ENCODE data around the gene PPIE.
"Not testable (repeated sequence)": the region's sequence is repeated elsewhere in the genome, so short reads cannot be mapped to it uniquely, and the experiment has no call there.

The PPIE gene

DNA sequence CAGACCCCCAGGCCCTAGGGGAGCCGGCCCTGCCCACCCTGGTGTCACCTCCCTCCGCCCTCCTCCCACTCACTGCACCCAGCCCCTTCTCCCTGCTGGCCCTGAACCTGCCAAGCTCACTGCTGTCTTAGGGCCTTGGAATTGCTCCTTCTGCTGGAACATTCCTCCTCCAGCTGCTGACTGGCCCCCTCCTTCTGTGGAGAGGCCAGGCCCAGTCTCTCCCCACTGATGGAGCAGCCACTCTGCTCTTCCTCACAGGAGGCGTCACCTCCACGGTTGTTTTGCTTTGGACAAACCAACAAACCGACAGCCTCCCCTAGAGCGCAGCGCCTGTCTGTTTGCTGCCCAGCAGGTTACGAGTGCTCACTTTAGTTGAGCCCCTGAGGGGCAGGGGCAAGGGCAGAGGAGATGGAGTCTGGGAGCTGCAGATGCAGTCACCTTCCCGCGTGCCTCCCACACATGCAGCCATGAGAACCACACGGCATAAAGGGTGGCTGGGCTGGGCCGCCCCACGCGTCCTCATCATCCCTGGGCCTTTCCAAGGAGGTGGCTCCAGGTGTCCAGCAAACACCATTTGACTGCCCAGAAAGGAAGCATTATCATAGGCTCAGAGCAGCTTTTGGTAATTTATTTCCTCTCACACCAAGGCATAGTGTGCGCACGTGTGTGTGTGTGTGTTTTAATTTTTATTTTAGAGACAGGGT, 23.0 kb downstream of the PPIE start:
- H3K9me2 ChIP-seq (replicated peaks; ENCODE audit: insufficient read depth, low read length), result no peaks in the 10 kb centered on the region
- no peaks in the 10 kb centered on the region for H3K79me2 ChIP-seq (ENCODE audit: insufficient read depth, low read length)
- TF ChIP-seq, protein P1, sequence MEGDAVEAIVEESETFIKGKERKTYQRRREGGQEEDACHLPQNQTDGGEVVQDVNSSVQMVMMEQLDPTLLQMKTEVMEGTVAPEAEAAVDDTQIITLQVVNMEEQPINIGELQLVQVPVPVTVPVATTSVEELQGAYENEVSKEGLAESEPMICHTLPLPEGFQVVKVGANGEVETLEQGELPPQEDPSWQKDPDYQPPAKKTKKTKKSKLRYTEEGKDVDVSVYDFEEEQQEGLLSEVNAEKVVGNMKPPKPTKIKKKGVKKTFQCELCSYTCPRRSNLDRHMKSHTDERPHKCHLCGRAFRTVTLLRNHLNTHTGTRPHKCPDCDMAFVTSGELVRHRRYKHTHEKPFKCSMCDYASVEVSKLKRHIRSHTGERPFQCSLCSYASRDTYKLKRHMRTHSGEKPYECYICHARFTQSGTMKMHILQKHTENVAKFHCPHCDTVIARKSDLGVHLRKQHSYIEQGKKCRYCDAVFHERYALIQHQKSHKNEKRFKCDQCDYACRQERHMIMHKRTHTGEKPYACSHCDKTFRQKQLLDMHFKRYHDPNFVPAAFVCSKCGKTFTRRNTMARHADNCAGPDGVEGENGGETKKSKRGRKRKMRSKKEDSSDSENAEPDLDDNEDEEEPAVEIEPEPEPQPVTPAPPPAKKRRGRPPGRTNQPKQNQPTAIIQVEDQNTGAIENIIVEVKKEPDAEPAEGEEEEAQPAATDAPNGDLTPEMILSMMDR (IDR thresholded peaks at IDR 0.05; ENCODE audit: insufficient read depth, low read length, poor library complexity, severe bottlenecking), result no peak
- TF ChIP-seq EZH2phosphoT487 (conservative IDR thresholded peaks at IDR 0.05; ENCODE audit: low read length), result no peak
- H3K4me3 ChIP-seq (ENCODE audit: insufficient read depth, low read length, poor library complexity, severe bottlenecking), result no peak overlapping the region
- no peak overlapping the region for H3K4me2 ChIP-seq (ENCODE audit: low read depth, low read length, poor library complexity, severe bottlenecking)
- H3K9me3 ChIP-seq (ENCODE audit: insufficient read depth, low read length), result no peaks in the 10 kb centered on the region
- no peaks in the 10 kb centered on the region for H3K36me3 ChIP-seq (ENCODE audit: low read length)
- no peak overlapping the region for H3K27ac ChIP-seq (ENCODE audit: low read depth, low read length)
- no peaks in the 10 kb centered on the region for H4K20me1 ChIP-seq (ENCODE audit: low read depth, low read length)
- no peak overlapping the region for H3K9ac ChIP-seq (ENCODE audit: low read length)
- no peak overlapping the region for H2AFZ ChIP-seq (ENCODE audit: low read depth, low read length, severe bottlenecking)
- no peaks in the 10 kb centered on the region for H3K27me3 ChIP-seq (ENCODE audit: low read length)
- H3F3A ChIP-seq (ENCODE audit: insufficient read depth), result no peaks in the 10 kb centered on the region

DNA sequence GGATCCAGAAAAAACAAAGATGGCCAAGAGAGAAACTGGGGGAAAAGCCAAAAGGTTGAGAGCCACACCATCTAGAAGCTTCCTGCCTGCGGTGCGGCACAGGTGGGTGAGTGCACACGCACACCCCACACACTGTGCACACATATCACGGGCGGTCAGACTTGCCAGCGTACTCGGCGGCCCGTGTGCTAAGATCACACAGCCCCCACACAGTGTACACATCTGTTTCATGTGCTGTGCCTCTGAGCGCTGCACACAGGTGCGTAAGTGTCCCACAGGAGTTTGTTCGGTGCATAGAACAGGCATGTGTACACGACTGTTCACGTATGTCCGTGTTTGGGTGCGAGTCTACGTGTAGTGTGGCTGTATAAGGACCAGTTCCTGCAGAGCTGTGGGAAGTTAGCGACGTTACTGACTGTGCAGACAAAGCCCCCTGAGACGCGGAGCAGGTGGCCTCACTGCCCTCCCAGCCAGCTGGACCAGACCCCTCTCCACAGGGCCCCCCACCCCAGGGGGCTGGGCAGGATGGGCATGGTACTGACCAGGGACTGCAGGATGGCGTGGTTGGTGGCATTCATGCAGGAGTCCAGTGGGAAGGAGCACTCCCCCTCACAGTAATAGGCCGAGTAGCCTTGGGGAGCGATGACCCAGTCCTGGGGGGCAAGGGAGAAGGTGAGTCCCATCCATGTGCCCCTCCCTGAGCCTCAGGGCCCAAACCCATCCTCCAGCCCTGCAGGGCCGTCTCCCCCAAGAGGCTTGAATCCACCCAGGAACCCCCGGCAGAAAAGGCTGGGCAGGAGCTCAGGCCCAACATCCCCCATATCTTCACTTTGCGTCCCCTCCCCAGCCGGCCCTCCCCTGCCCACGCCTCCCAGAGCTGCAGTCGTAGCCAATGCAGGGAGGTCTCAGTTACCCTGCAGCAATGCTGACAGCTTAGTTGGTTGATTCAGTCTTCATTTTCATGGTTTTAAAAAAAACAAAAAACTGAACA, 24.2 kb downstream of the PPIE start:
- Histone ChIP-seq H3K4me3 (ENCODE audit: insufficient read depth, low read length, poor library complexity, severe bottlenecking) (no peak overlapping the region), H2AFZ (ENCODE audit: low read depth, low read length, severe bottlenecking) (no peak overlapping the region), H3K36me3 (ENCODE audit: low read length) (no peaks in the 10 kb centered on the region), H3K9me2 (replicated peaks; ENCODE audit: insufficient read depth, low read length) (no peaks in the 10 kb centered on the region), H3F3A (ENCODE audit: insufficient read depth) (no peaks in the 10 kb centered on the region), H3K27ac (ENCODE audit: low read depth, low read length) (no peak overlapping the region), H4K20me1 (ENCODE audit: low read depth, low read length) (no peaks in the 10 kb centered on the region), H3K4me2 (ENCODE audit: low read depth, low read length, poor library complexity, severe bottlenecking) (no peak overlapping the region), H3K9ac (ENCODE audit: low read length) (no peak overlapping the region), H3K9me3 (ENCODE audit: insufficient read depth, low read length) (no peaks in the 10 kb centered on the region), H3K79me2 (ENCODE audit: insufficient read depth, low read length) (no peaks in the 10 kb centered on the region), H3K27me3 (ENCODE audit: low read length) (no peaks in the 10 kb centered on the region)
- no peak for TF ChIP-seq EZH2phosphoT487 (conservative IDR thresholded peaks at IDR 0.05; ENCODE audit: low read length)
- TF ChIP-seq, protein P1 (IDR thresholded peaks at IDR 0.05; ENCODE audit: insufficient read depth, low read length, poor library complexity, severe bottlenecking), result no peak

DNA sequence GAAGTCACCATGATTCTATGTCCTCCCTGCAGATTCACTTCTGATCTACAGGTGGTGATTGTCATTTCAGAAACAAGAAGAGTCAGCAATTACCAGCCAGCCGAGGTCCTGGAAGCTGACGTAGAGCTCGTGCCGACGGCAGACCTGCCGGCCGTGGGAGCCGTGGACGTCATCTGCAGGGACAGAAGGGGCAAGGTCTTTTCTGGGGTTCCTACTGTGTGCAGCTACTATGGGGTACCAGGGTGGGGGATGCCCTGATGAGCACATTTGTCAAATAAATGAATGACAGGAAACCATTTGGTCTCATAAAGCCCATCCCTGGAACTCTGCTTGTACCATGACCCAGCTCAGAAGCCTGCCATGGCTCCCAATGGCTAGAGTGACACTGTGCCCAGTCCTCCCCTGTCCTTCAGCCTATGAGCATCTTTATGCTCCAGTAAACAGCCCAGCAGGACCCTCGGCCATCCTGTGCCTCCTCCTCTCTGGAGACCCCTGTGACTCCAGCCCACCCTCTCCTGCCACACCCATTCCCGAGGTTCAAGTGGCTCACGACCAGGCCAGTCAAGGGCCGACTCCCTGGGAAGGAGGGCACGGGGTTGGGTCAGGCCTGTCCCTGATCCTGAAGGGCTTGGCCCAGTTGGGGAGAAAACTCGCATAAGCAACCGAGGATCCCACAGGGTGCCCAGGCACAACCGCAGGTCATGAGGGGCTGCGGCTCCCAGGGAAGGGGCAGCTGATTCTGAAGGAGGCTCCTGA, 25.1 kb downstream of the PPIE start:
- H3K9me3 ChIP-seq (ENCODE audit: insufficient read depth, low read length); H3K4me3 ChIP-seq (ENCODE audit: insufficient read depth, low read length, poor library complexity, severe bottlenecking); H3K27me3 ChIP-seq (ENCODE audit: low read length); H3K4me2 ChIP-seq (ENCODE audit: low read depth, low read length, poor library complexity, severe bottlenecking); H2AFZ ChIP-seq (ENCODE audit: low read depth, low read length, severe bottlenecking); H3K36me3 ChIP-seq (ENCODE audit: low read length); H3K79me2 ChIP-seq (ENCODE audit: insufficient read depth, low read length); H3K9ac ChIP-seq (ENCODE audit: low read length); H3F3A ChIP-seq (ENCODE audit: insufficient read depth); H3K9me2 ChIP-seq (replicated peaks; ENCODE audit: insufficient read depth, low read length); H3K27ac ChIP-seq (ENCODE audit: low read depth, low read length); H4K20me1 ChIP-seq (ENCODE audit: low read depth, low read length): not testable (repeated sequence)

DNA sequence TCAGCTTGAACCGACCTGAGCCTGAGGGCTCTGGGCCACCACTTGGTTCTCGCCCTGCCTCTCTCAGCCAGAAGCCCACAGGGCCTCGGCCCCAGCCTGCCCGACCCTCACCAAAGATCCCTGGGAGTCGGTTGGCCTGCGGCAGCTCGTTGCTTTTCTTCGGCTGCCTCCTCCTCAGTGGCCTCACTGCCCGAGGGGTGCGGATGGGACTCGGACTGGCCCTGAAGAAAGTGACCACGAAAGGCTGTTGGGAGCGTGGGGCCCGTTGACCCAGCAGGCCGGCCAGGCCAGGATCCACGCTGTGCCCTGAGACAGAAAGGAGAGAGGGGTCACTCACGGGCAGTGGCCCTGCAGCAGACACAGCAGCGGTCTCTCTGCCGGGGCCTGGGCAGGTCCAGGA, 25.8 kb downstream of the PPIE start:
- not testable (repeated sequence) for H3K9ac ChIP-seq (ENCODE audit: low read length); H3K79me2 ChIP-seq (ENCODE audit: insufficient read depth, low read length); H3K9me2 ChIP-seq (replicated peaks; ENCODE audit: insufficient read depth, low read length); H3F3A ChIP-seq (ENCODE audit: insufficient read depth); H3K4me3 ChIP-seq (ENCODE audit: insufficient read depth, low read length, poor library complexity, severe bottlenecking); H4K20me1 ChIP-seq (ENCODE audit: low read depth, low read length); H3K9me3 ChIP-seq (ENCODE audit: insufficient read depth, low read length); H3K27me3 ChIP-seq (ENCODE audit: low read length); H3K4me2 ChIP-seq (ENCODE audit: low read depth, low read length, poor library complexity, severe bottlenecking); H2AFZ ChIP-seq (ENCODE audit: low read depth, low read length, severe bottlenecking); H3K36me3 ChIP-seq (ENCODE audit: low read length); H3K27ac ChIP-seq (ENCODE audit: low read depth, low read length)

DNA sequence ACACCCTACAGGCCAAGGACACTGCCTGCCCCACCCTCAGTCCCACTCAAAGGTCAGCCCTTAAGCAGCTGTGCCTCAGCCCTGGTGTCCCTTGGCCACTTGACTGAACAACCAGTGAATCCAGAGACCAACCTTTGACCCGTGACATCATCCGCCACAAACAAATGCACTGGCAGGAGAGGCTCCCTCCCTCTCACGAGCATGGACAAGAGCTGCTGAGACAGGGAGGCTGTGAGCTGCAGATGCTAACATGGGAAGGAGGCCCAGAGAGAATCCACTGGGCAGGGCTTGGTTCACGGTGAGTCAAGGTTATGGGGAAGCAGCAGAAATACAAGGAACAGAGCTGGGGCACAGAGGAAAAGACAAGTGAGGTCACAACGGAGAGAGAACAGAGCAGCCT, 27.8 kb downstream of the PPIE start:
- not testable (repeated sequence) for H3K9me2 ChIP-seq (replicated peaks; ENCODE audit: insufficient read depth, low read length); H3K36me3 ChIP-seq (ENCODE audit: low read length); H3K79me2 ChIP-seq (ENCODE audit: insufficient read depth, low read length); H3K4me3 ChIP-seq (ENCODE audit: insufficient read depth, low read length, poor library complexity, severe bottlenecking); H3K27me3 ChIP-seq (ENCODE audit: low read length); H3K27ac ChIP-seq (ENCODE audit: low read depth, low read length); H3K4me2 ChIP-seq (ENCODE audit: low read depth, low read length, poor library complexity, severe bottlenecking); H4K20me1 ChIP-seq (ENCODE audit: low read depth, low read length); H2AFZ ChIP-seq (ENCODE audit: low read depth, low read length, severe bottlenecking); H3K9me3 ChIP-seq (ENCODE audit: insufficient read depth, low read length); H3F3A ChIP-seq (ENCODE audit: insufficient read depth); H3K9ac ChIP-seq (ENCODE audit: low read length)

DNA sequence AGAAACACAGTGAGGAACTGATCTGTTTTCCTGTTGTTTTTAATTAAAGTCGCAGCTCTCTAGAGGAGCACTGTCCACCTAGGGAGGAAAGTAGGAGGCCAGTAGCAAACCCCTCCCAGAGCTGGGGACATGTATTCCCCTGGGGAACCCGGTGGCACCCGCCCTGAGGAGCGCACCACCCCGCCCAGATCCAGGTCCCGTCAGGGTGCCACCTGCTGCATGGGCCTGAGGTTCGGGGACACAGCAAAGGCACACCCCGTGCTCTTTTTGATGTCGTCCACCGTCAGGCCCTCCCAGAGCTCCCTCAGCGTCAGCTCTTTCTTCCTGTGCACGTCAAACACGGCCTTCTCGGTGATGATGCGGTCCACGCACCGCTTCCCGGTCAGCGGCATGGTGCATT, 30.8 kb downstream of the PPIE start:
- not testable (repeated sequence) for H3K4me2 ChIP-seq (ENCODE audit: low read depth, low read length, poor library complexity, severe bottlenecking); H3K27ac ChIP-seq (ENCODE audit: low read depth, low read length); H3K9me3 ChIP-seq (ENCODE audit: insufficient read depth, low read length); H3K36me3 ChIP-seq (ENCODE audit: low read length); H3K79me2 ChIP-seq (ENCODE audit: insufficient read depth, low read length); H3K9ac ChIP-seq (ENCODE audit: low read length); H3K9me2 ChIP-seq (replicated peaks; ENCODE audit: insufficient read depth, low read length); H3K27me3 ChIP-seq (ENCODE audit: low read length); H2AFZ ChIP-seq (ENCODE audit: low read depth, low read length, severe bottlenecking); H4K20me1 ChIP-seq (ENCODE audit: low read depth, low read length); H3K4me3 ChIP-seq (ENCODE audit: insufficient read depth, low read length, poor library complexity, severe bottlenecking); H3F3A ChIP-seq (ENCODE audit: insufficient read depth)
